ENCODE measurements around the gene GPR158. TPM values are rescaled to one million over a fixed set of nuclear protein-coding genes. Genes with fewer than 3 reads are reported as not detected.
A peak's percentile ranks its signal among the peaks of the same experiment; 100 is the strongest.

Gene GPR158
- total RNA-seq, 2 donors from 2014 or later: 0.09 to 0.29 TPM

DNA sequence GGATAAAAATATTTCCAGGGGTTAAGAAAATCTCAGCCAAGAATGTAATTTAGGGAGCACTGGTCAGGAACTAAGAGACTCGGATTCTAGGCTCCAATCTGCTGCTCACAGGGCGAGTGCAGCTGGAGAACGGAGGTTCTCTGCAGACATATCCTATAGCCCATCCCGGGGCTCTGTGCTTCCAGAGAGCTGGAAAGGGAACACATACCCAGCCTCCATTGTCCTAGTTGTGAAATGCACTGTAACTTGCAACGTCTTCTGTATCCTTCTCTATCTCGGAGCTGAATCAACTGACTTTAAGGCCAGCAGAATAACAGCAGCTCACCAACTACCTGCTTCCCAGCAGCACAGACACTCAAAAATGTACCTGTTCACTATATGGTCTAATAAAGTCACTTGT lies 408.2 kb downstream of the GPR158 start:
- H3K9me3 Mint-ChIP-seq: peaks cover 13% of the 10 kb centered on the region
- Histone ChIP-seq H3K4me3 (ENCODE audit: low read length) (no peak overlapping the region), H3K9me3 (ENCODE audit: control insufficient read depth, low read length) (peaks cover 8% of the 10 kb centered on the region), H3K27me3 (ENCODE audit: control insufficient read depth, insufficient read depth, low read length, poor library complexity, severe bottlenecking) (no peaks in the 10 kb centered on the region), H3K36me3 (ENCODE audit: control insufficient read depth, insufficient read depth, low read length) (no peaks in the 10 kb centered on the region), H3K4me1 (ENCODE audit: control insufficient read depth, insufficient read depth, low read length) (no peaks in the 10 kb centered on the region), H3K27ac (ENCODE audit: low read depth, low read length) (no peak overlapping the region), H3K9ac (ENCODE audit: extremely low read depth, low read length, poor library complexity, severe bottlenecking) (no peak overlapping the region)
- no peaks in the 10 kb centered on the region for H3K36me3 Mint-ChIP-seq (ENCODE audit: low read depth)
- no peak overlapping the region for H3K27ac Mint-ChIP-seq
- 88 to 89% methylated on average over 4 to 6 of the region's 6 CpGs for WGBS, 2 experiments (ENCODE audit: insufficient coverage in 1 of 2, insufficient read length in 1 of 2)
- DNase-seq: no peak
- no peaks in the 10 kb centered on the region for H3K4me1 Mint-ChIP-seq
- no peaks in the 10 kb centered on the region for H3K27me3 Mint-ChIP-seq (ENCODE audit: insufficient read depth)
- TF ChIP-seq, protein P1, sequence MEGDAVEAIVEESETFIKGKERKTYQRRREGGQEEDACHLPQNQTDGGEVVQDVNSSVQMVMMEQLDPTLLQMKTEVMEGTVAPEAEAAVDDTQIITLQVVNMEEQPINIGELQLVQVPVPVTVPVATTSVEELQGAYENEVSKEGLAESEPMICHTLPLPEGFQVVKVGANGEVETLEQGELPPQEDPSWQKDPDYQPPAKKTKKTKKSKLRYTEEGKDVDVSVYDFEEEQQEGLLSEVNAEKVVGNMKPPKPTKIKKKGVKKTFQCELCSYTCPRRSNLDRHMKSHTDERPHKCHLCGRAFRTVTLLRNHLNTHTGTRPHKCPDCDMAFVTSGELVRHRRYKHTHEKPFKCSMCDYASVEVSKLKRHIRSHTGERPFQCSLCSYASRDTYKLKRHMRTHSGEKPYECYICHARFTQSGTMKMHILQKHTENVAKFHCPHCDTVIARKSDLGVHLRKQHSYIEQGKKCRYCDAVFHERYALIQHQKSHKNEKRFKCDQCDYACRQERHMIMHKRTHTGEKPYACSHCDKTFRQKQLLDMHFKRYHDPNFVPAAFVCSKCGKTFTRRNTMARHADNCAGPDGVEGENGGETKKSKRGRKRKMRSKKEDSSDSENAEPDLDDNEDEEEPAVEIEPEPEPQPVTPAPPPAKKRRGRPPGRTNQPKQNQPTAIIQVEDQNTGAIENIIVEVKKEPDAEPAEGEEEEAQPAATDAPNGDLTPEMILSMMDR (conservative IDR thresholded peaks at IDR 0.05): no peak
- no peak overlapping the region for H3K4me3 Mint-ChIP-seq

DNA sequence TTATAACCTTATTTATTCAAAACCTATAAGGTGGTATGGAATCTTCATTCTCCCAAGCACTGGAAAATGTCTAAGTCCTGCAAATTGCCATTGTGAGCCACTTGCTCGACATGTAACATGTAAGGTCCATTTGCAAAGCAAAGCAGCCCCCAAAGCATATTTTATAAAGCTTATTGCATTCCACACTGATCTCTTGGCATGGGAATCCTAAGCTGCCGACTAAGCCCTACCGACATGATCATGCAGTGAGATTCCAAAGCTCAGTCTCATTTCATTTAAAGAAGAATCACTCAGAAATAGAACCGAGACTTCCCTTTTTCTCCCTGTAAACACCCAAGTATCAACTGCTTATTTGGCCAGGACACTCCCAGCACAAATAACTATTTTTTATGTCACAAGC lies 425.9 kb downstream of the GPR158 start:
- Mint-ChIP-seq H3K4me3 (no peak overlapping the region), H3K9me3 (no peaks in the 10 kb centered on the region), H3K36me3 (ENCODE audit: low read depth) (no peaks in the 10 kb centered on the region), H3K27me3 (ENCODE audit: insufficient read depth) (no peaks in the 10 kb centered on the region), H3K27ac (no peak overlapping the region), H3K4me1 (peaks cover 8% of the 10 kb centered on the region)
- DNase-seq: no peak
- peaks cover 4% of the 10 kb centered on the region for H3K4me1 ChIP-seq (ENCODE audit: control insufficient read depth, insufficient read depth, low read length)
- H3K27ac ChIP-seq (ENCODE audit: low read depth, low read length): no peak overlapping the region
- no peaks in the 10 kb centered on the region for H3K9me3 ChIP-seq (ENCODE audit: control insufficient read depth, low read length)
- TF ChIP-seq, protein P1 (conservative IDR thresholded peaks at IDR 0.05): no peak
- H3K9ac ChIP-seq (ENCODE audit: extremely low read depth, low read length, poor library complexity, severe bottlenecking): no peak overlapping the region
- H3K27me3 ChIP-seq (ENCODE audit: control insufficient read depth, insufficient read depth, low read length, poor library complexity, severe bottlenecking): no peaks in the 10 kb centered on the region
- no peaks in the 10 kb centered on the region for H3K36me3 ChIP-seq (ENCODE audit: control insufficient read depth, insufficient read depth, low read length)
- 79 to 92% methylated on average over 4 of the region's 4 CpGs for WGBS, 2 experiments (ENCODE audit: insufficient coverage in 1 of 2, insufficient read length in 1 of 2)
- H3K4me3 ChIP-seq (ENCODE audit: low read length): no peak overlapping the region

DNA sequence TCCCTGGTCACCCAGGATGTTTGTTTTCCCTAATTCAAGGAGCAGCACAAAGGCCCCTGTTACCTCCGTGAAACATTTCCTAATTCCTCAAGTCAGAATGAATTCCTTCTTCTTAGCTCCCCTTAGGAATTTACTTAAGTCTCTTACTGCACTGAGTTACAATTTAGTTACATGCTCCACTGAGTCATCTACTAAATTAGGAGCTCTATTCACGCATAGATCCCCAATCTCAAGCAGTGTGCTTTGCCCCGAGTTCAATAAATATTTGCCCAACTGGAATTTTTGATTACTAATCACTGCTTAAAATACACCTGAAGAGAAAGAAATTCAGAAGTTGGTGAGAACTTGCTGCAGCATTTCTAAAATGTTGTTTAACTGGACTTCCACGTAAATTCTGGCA lies 429.8 kb downstream of the GPR158 start:
- Histone ChIP-seq H3K9me3 (ENCODE audit: control insufficient read depth, low read length) (no peaks in the 10 kb centered on the region), H3K4me1 (ENCODE audit: control insufficient read depth, insufficient read depth, low read length) (peaks cover 4% of the 10 kb centered on the region), H3K27ac (ENCODE audit: low read depth, low read length) (no peak overlapping the region), H3K27me3 (ENCODE audit: control insufficient read depth, insufficient read depth, low read length, poor library complexity, severe bottlenecking) (no peaks in the 10 kb centered on the region), H3K36me3 (ENCODE audit: control insufficient read depth, insufficient read depth, low read length) (no peaks in the 10 kb centered on the region), H3K4me3 (ENCODE audit: low read length) (no peak overlapping the region), H3K9ac (ENCODE audit: extremely low read depth, low read length, poor library complexity, severe bottlenecking) (no peak overlapping the region)
- H3K36me3 Mint-ChIP-seq (ENCODE audit: low read depth): no peaks in the 10 kb centered on the region
- peak overlapping the region; percentile 67 for H3K27ac Mint-ChIP-seq
- no peak overlapping the region for H3K4me3 Mint-ChIP-seq
- no peaks in the 10 kb centered on the region for H3K27me3 Mint-ChIP-seq (ENCODE audit: insufficient read depth)
- no peaks in the 10 kb centered on the region for H3K9me3 Mint-ChIP-seq
- 70 to 81% methylated on average over 3 to 4 of the region's 4 CpGs for WGBS, 2 experiments (ENCODE audit: insufficient coverage in 1 of 2, insufficient read length in 1 of 2)
- DNase-seq: no peak
- TF ChIP-seq, protein P1 (conservative IDR thresholded peaks at IDR 0.05): no peak
- peaks cover 8% of the 10 kb centered on the region for H3K4me1 Mint-ChIP-seq
